CD4-positive, alpha-beta T cell (primary cell): Measurements from ENCODE around the gene C1orf105. TPM values are rescaled to one million over a fixed set of nuclear protein-coding genes. Genes with fewer than 3 reads are reported as not detected.

Experiments
- ATAC-seq: fragments of 200-7000 bp; cut with Tn5 transposase; one replicate; pipeline ENCODE4 v1.10.0; 2022; ENCODE audit warnings: mild to moderate bottlenecking; ENCODE audit not compliant: poor library complexity
- CTCF ChIA-PET: fragments of 350-600 bp; sonication (Branson Sonifier 250); formaldehyde crosslinking; loops from one replicate; lab custom pipeline; 2021; ENCODE audit warnings: antibody characterized with exemption, inconsistent platforms; lab: Charles Lee
- POLR2A ChIA-PET: fragments of 350-600 bp; sonication (Branson Sonifier 250); formaldehyde crosslinking; loops from one replicate; lab custom pipeline; 2021; ENCODE audit warnings: antibody characterized with exemption, inconsistent platforms; lab: Charles Lee
- DNase-seq, 14 experiments: peaks; one replicate each; pipeline ENCODE4 v3.0.0-alpha.2; 2013 to 2020; ENCODE audit warnings: mixed read lengths in 2 of 14
- H3K27ac ChIP-seq, 2 donors: one replicate each; pipeline versions ENCODE4 v1.5.1 to v1.7.0; 2013; ENCODE audit warnings: low read length in 2 of 2, low read depth in 1 of 2, mild to moderate bottlenecking in 1 of 2
- H3K27me3 ChIP-seq, 2 experiments: 1 replicate in 1 of 2; 2 replicates in 1 of 2; pipeline versions ENCODE4 v1.6.1 to v1.7.0; 2013; ENCODE audit warnings: low read length in 2 of 2, control low read depth in 1 of 2, mild to moderate bottlenecking in 1 of 2, moderate library complexity in 1 of 2; ENCODE audit not compliant: insufficient read depth in 2 of 2, control insufficient read depth in 1 of 2
- H3K36me3 ChIP-seq: one replicate; pipeline ENCODE4 v1.6.1; 2013; ENCODE audit warnings: low read length, control low read depth; ENCODE audit not compliant: insufficient read depth
- H3K4me1 ChIP-seq: one replicate; pipeline ENCODE4 v1.6.1; 2013; ENCODE audit warnings: low read length, control low read depth; ENCODE audit not compliant: insufficient read depth
- H3K4me3 ChIP-seq: one replicate; pipeline ENCODE4 v1.5.1; 2013; ENCODE audit warnings: mild to moderate bottlenecking, low read length, moderate library complexity
- H3K9me3 ChIP-seq, 2 experiments: 1 replicate in 1 of 2; 2 replicates in 1 of 2; pipeline versions ENCODE4 v1.6.1 to v1.7.0; 2013; ENCODE audit warnings: low read length in 2 of 2, mild to moderate bottlenecking in 2 of 2, control low read depth in 1 of 2, moderate library complexity in 1 of 2; ENCODE audit not compliant: control insufficient read depth in 1 of 2, insufficient read depth in 1 of 2
- H3K27ac Mint-ChIP-seq: one replicate; pipeline ENCODE4 v1.8.0; 2020; ENCODE audit warnings: mixed read lengths
- H3K27me3 Mint-ChIP-seq: one replicate; pipeline ENCODE4 v1.8.0; 2021; ENCODE audit warnings: mixed read lengths
- H3K36me3 Mint-ChIP-seq: one replicate; pipeline ENCODE4 v1.8.0; 2021; ENCODE audit warnings: low read depth, mixed read lengths
- H3K4me1 Mint-ChIP-seq: one replicate; pipeline ENCODE4 v1.8.0; 2021; ENCODE audit warnings: low read depth, mixed read lengths
- H3K4me3 Mint-ChIP-seq: one replicate; pipeline ENCODE4 v1.8.0; 2020; ENCODE audit warnings: mild to moderate bottlenecking, mixed read lengths
- H3K9me3 Mint-ChIP-seq: one replicate; pipeline ENCODE4 v1.8.0; 2020; ENCODE audit warnings: mixed read lengths
- CTCF ChIP-seq: fragments of 200-600 bp; IDR thresholded peaks from one replicate; pipeline ENCODE4 v1.8.0; 2022; ENCODE audit warnings: antibody characterized with exemption, mild to moderate bottlenecking
- intact Hi-C, 2 experiments: fragments of 100-400 bp; cut with DNase I in 1 of 2; cut with micrococcal nuclease in 1 of 2; formaldehyde crosslinking; loops; one replicate each; pipeline versions ENCODE4 v1.15.1 to v1.9.0; 2023 to 2025; cut with DNase I, micrococcal nuclease
- total RNA-seq, 174 experiments: library from RNA in 2 of 174; stranded (reverse) in 2 of 174; gene quantifications; one replicate each; pipeline ENCODE4 v1.2.3 and lab custom pipeline; 2021 to 2026

C1orf105 gene
- total RNA-seq, 2 experiments from 2014 or later: not detected

GRCh38 chr1:172400722-172401105 is 19.8 kb upstream of the C1orf105 start:
- Histone ChIP-seq H3K36me3 (no peaks in the 10 kb centered on the region), H3K9me3 (no peaks in the 10 kb centered on the region), H3K4me1 (peaks cover 5% of the 10 kb centered on the region), H3K27me3 (no peaks in the 10 kb centered on the region), H3K4me3 (no peak overlapping the region), H3K27ac (no peak overlapping the region)
- CTCF ChIA-PET: no interaction called here
- ATAC-seq (no peak), DNase-seq (no peak)
- H3K27ac Mint-ChIP-seq: peak overlapping the region; percentile 81
- peak overlapping the region; percentile 1 for H3K4me3 Mint-ChIP-seq
- H3K36me3 Mint-ChIP-seq: no peaks in the 10 kb centered on the region
- peaks cover 58% of the 10 kb centered on the region for H3K4me1 Mint-ChIP-seq
- TF ChIP-seq CTCF: no peak
- no peaks in the 10 kb centered on the region for H3K27me3 Mint-ChIP-seq
- intact Hi-C loops: loop anchor here in 1 of 2 experiments (1.0 to 2.0 kb wide), 2 partner anchors 44 to 310 kb away; partner anchors contain the start of gene PIGC
- no peaks in the 10 kb centered on the region for H3K9me3 Mint-ChIP-seq
- POLR2A ChIA-PET: interaction anchor here (0.5 to 2.2 kb wide), 8 partner anchors 21 to 658 kb away, joined by 3 to 10 read pairs (median 4); partner anchors contain the start of gene PIGC

- ChIA-PET POLR2A (interaction anchor here (1.0 kb wide), 1 partner anchor 43 kb away, joined by 3 read pairs; no protein-coding TSS in a partner anchor), CTCF (interaction anchor here (1.8 kb wide), 1 partner anchor 399 kb away, joined by 5 read pairs; no protein-coding TSS in a partner anchor)
- DNase-seq (no peak), ATAC-seq (no peak)
- H3K9me3 ChIP-seq: no peaks in the 10 kb centered on the region
- TF ChIP-seq CTCF: no peak
- peaks cover 53% of the 10 kb centered on the region for H3K4me1 Mint-ChIP-seq
- no peaks in the 10 kb centered on the region for H3K36me3 ChIP-seq
- H3K27me3 ChIP-seq: no peaks in the 10 kb centered on the region
- no peaks in the 10 kb centered on the region for H3K36me3 Mint-ChIP-seq
- H3K4me3 Mint-ChIP-seq: no peak overlapping the region
- intact Hi-C loops: loop anchor here in 1 of 2 experiments (1.0 to 2.0 kb wide), 2 partner anchors 43 to 311 kb away; partner anchors contain the start of gene PIGC
- peaks cover 5% of the 10 kb centered on the region for H3K4me1 ChIP-seq
- H3K27ac ChIP-seq: no peak overlapping the region
- no peaks in the 10 kb centered on the region for H3K27me3 Mint-ChIP-seq
- H3K9me3 Mint-ChIP-seq: no peaks in the 10 kb centered on the region
- H3K4me3 ChIP-seq: no peak overlapping the region
- peak overlapping the region; percentile 81 for H3K27ac Mint-ChIP-seq
These were observed 19.0 kb upstream of the C1orf105 start for GRCh38 chr1:172401477-172401876.

DNA sequence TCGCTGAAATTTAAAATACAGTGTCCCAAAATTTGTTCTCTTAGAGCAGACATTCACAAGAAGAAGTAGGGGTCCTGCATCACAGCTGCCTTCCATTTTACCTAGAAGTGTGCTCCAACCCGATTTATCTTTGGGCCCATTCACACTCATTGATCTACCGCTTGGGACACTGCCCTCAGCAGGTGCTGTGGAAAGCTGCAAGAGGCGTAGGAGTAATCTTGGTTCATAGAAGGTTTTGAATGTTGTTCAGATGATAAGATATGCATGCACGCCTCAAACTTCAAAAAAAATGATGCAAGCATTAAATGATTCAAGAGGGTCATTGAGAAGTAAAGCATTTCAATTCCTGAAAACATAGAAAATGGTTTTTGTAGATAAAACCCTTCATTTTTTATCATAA is 18.6 kb upstream of the C1orf105 start:
- H3K27ac Mint-ChIP-seq: peak overlapping the region; percentile 25
- no peaks in the 10 kb centered on the region for H3K36me3 ChIP-seq
- no peak overlapping the region for H3K4me3 Mint-ChIP-seq
- peaks cover 51% of the 10 kb centered on the region for H3K4me1 Mint-ChIP-seq
- peaks cover 5% of the 10 kb centered on the region for H3K4me1 ChIP-seq
- no peaks in the 10 kb centered on the region for H3K27me3 ChIP-seq
- no peaks in the 10 kb centered on the region for H3K27me3 Mint-ChIP-seq
- intact Hi-C loops: loop anchor here in 1 of 2 experiments (1.0 to 2.0 kb wide), 2 partner anchors 43 to 312 kb away; partner anchors contain the start of gene PIGC
- ATAC-seq (peak; percentile 46), DNase-seq (peak in 3 of 14 experiments; percentile 19 to 49 (median 43))
- peak; percentile 35 for TF ChIP-seq CTCF
- CTCF ChIA-PET: interaction anchor here (1.0 to 1.8 kb wide), 2 partner anchors 10 to 399 kb away, joined by 3 to 5 read pairs; no protein-coding TSS in a partner anchor
- POLR2A ChIA-PET: interaction anchor here (1.0 kb wide), 1 partner anchor 43 kb away, joined by 3 read pairs; no protein-coding TSS in a partner anchor
- no peaks in the 10 kb centered on the region for H3K9me3 ChIP-seq
- H3K9me3 Mint-ChIP-seq: no peaks in the 10 kb centered on the region
- H3K27ac ChIP-seq: no peak overlapping the region
- H3K36me3 Mint-ChIP-seq: no peaks in the 10 kb centered on the region
- H3K4me3 ChIP-seq: no peak overlapping the region
